Suppressor macrophage treated with lipopolysaccharide for 4 hours (primary cell): ENCODE data around the gene OR5AN1.
"Not testable (repeated sequence)": the region's sequence is repeated elsewhere in the genome, so short reads cannot be mapped to it uniquely, and the experiment has no call there.

Source experiments
- DNase-seq: peaks from one replicate; pipeline ENCODE4 v3.0.0-alpha.2; 2020

Gene OR5AN1, protein sequence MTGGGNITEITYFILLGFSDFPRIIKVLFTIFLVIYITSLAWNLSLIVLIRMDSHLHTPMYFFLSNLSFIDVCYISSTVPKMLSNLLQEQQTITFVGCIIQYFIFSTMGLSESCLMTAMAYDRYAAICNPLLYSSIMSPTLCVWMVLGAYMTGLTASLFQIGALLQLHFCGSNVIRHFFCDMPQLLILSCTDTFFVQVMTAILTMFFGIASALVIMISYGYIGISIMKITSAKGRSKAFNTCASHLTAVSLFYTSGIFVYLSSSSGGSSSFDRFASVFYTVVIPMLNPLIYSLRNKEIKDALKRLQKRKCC

DNA sequence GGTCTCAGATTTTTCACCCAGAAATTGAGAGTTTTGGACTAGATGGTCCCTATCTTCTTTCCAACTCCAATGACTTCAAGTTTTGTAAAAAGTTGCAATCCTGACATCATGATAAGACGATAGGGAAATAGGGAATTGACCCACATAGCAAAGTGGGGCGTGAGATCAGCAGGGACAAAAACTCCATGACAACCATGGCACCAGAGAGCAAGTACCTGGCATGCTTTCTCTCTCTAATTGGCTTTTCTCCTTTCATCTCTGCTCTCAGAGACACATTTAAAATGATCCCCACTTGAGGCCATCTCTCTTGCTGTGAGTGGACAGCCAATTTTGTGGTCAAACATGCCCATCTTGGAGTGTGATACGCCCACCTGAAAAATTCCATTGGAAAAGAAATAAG lies at the start of gene OR5AN1:
Gene OR5AN1, plus strand, starts transcription at position 301 of the 400 bp plus-strand sequence. CDS start 5,564 bp downstream, outside the sequence.
- no peak for DNase-seq

DNA sequence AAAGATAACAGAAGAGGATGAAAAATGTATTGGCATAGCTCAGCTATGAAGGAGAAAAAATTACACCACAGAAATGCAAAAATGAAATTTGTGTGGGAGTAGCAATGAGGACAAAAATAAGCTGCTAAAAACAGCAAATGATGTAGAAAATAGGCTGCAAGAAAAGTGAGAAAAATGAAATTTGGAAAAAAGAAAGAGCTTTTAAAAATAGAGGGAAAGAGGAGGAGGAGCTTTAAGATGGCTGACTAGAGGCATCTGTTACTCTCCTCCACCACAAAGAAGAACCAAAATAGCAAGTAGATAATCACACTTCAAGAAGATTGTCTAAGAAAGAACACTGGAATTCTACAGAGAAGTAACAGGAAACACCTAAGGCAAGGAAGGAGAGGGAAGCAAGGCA lies 23.7 kb upstream of the OR5AN1 start:
- no peak for DNase-seq

GRCh38 chr11:59336176-59336575 lies 22.5 kb upstream of the OR5AN1 start:
- DNase-seq, result no peak

GRCh38 chr11:59336931-59337330 lies 21.8 kb upstream of the OR5AN1 start:
- no peak for DNase-seq

- not testable (repeated sequence) for DNase-seq
Measured at GRCh38 chr11:59349657-59350056, 9.0 kb upstream of the OR5AN1 start.

DNA sequence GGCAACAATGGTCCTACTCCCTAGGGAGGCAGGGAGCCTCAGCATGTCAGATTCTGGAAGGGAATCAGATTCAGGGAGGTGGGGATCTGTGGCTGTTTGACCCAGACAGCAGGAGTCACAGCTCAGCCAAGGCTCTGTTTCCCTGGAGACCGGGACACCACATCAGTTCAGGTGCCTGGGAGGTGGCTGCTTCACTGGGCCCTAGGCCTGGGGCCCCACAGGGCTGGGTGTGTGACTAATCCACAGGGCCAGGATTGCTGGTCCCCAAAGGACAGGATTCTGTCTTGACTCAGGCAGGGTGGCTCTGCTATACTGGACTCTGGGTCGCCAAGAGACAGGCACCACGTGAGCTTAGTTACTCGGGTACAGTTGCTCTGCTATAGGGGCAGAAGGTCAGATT lies 3.5 kb upstream of the OR5AN1 start:
- no peak for DNase-seq

DNA sequence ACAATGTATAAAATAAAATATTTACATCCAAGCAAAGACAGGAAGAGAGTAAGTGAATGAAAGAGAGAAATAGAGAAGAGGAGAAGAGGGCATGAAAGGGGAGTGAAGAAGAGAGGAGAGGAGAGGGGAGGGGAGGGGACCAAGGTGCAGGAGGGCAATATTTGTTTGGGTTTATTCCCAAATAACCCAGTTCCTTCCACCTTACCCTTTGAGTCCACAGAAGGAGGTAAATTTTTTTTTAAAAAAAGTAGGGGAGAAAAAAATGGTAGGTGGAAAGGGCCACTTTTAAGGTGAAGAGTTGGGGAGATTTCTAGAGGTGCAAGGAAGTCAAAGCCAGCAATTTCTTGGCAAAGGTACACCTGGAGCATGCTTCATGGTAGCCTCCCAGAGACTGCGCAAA lies 2.1 kb upstream of the OR5AN1 start:
- DNase-seq, result no peak

DNA sequence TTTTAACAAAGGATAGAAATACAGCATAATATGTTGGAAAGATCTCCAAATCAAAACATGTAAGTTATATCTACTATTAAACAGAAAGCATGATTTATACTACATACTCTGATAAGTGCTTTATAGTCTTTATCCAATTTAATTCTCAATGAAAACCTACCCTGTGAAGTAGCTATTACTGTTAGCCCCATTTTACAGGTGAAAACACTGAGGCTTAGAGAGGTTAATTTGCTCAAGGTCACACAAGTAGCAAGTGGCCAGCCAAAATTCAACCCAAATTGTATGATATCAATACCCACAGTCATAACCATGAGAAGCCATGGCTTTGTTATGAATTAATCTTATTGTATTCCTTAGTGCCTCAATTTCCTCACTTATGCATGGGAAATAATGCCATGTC lies 675 bp upstream of the OR5AN1 start:
- DNase-seq, result no peak

DNA sequence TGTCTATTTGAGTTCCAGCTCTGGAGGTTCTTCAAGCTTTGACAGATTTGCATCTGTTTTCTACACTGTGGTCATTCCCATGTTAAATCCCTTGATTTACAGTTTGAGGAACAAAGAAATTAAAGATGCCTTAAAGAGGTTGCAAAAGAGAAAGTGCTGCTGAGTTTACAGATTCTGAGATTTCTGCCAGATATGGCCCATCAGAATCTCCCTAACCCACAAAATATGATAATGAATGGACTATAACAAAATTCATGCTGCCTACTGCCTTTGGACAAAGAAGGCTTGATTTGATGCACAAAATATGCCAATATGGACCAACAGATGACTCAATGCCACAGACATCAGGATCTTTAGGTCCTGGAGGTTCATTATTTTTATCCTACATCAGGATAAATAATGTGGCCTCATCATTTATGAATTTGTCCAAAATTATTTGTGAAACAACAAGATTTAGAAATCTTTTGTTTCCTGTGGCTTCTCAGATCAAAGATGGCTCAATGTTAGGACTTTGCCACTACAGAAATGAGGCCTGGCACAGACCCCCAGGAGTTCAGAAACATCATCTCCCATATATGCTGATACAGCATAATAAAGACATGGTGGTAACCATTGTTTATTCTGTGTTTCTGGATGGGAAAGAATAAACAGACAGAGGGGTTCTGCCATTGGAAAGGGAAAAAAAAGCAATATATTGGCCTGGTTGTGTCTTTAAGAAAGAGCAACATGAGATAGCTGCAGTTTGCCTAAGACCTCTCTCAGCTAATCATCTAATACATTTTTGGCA lies 6.7 kb downstream of the OR5AN1 start:
- peak; percentile 36 for DNase-seq

DNA sequence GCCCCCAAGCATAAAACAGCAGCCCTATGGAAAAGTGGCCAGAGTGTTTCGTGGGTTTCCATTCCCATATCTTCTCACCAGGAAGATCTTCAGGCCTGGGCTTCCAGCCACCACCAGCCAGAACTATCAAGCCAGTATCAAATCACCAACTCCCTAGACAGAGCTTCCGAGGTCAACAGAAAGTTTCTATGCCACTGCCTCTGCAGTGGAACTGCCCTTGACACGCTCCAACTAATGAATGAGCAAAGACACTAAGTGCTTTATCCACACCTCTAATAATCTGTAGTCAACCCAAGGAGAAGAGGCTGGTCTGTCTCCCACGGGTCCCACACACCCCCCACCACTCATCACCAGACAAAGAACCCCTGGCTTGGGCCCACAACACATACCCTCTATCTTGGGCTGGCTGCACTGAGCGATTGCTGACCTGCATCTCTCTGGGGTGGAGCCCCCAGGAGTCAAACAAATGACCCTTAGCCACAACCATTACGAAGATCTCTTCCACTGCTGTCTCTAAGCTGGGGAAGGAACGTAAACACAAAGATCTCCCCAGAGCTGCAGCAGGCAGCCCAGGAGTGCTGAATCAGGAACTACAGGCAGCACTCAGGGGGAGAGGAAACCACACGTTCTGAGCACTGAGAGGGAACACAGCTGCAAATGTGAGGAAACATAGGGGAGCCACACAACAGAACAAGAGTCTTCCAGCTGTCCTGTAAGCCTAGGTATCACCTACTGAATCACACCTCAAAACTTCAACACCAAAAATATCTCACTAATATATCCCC lies 9.7 kb downstream of the OR5AN1 start:
- DNase-seq, result peak; percentile 9

- DNase-seq, result not testable (repeated sequence)
Measured at GRCh38 chr11:59372324-59372723, 13.6 kb downstream of the OR5AN1 start.

DNA sequence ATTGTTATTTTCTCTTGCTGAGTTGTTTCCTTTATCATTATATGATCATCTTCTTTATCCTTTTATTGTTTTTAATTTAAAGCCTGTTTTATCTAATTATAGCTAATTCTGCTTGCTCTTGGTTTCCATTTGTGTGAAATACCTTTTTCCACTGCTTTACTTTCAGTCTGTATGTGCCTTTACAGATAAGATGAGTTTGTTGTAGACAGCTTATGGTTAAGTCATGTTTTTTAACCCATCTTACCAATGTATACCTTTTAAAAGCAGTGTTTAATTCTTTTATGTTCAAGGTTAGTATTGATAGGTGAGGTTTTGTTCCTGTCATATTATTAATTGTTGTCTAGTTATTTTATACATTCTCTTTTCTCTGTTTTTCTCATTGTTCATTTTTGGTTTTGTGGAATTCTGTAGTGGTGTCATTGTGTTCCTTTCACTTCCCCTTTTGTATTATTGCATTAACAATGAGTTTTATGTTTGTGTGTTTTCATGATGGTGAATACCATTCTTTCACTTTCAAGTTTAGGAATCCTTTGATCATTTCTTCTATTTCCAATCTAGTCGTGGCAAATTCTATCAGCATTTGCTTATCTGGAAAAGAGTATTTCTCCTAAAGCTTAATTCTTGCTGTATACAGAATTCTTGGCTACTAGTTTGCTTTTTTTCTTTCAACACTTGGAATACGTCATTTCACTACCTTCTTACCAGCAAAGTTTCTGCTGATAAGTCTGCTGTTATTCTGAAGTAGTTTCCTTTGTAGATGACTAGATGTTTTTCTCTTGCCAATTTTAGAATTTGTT lies 21.8 kb downstream of the OR5AN1 start:
- peak; percentile 73 for DNase-seq

DNA sequence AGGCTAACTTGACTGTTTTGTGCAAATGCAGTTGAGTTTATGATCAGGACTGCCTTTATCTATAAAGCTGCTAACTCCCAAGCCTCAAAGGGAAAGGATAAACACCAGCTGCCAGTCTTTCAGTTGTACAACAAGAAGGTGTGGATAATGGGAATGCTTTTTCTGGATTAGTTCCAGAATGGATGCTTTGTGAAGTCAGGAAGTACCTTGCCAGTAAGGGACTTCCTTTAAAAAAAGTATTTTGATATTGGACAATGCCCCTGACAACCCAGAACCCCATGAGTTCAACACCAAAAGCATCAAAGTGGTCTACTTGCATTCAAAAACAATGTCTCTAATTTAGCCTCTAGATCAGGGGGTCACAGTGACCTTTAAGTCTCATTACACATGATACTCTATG lies 35.5 kb downstream of the OR5AN1 start:
- DNase-seq, result no peak

GRCh38 chr11:59400461-59401261 lies 42.0 kb downstream of the OR5AN1 start:
- no peak for DNase-seq

GRCh38 chr11:59401262-59401552 lies 42.5 kb downstream of the OR5AN1 start:
- DNase-seq, result no peak

- DNase-seq, result no peak
Measured at GRCh38 chr11:59403546-59403945, 44.9 kb downstream of the OR5AN1 start.

DNA sequence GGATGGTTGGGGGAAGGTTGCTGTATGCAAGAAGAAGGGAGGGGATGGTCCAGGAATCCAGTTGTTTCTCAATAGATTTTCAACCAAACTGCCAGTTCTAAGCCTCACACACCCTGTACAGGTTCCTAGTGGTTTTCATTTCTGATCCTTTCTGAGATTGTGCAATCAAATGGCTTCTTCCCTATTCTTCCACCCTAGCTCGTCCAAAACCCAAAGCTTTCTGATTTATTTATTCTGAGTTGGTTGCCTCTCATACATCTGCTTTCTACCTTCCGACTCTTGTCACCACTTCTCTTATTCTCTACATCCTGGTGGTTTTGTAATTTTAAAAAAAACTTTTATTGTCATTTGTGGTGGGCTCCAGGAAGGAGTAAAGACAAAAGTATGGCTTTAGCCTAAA lies 55.0 kb downstream of the OR5AN1 start:
- peak; percentile 46 for DNase-seq

- peak; percentile 40 for DNase-seq
Measured at GRCh38 chr11:59415111-59415510, 56.4 kb downstream of the OR5AN1 start.

GRCh38 chr11:59416613-59417012 lies 57.9 kb downstream of the OR5AN1 start:
- no peak for DNase-seq

DNA sequence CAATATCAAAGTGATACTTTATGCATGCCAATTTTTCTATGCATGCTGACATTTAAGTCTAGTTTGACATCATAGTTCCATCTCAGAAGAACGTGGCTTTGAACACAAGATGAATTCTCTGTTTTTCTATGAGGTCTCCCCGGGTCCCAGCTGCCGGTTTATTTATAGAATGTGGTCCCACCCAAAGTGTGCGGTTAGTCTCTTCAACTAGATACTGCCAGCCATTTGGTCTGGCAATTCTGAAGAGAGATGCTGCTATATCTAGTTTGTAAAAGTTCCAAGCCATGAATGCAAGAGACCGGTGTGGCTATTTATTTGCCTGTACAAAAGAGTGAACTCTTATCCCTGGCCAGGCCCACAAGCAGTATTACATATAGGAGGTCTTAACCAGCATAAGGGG lies 58.3 kb downstream of the OR5AN1 start:
- no peak for DNase-seq

DNA sequence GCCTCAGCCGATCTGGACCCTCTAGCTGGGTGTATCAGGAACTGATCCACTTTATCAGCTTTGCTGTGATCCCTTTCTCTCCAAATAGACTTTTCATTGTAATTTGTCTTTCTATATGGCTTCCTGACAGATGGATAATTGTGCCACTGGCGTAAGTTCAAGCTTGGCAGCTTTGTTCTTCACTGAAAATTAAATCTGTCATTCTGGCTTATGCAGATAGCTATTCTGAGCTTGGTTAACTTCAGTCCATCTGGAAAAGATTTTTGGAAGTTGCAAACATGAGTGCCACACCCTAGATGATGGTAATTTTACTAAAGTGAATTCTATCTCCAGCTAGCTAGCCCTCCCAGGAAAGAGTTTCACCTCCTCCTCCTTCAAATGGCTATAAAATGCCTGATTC lies 59.5 kb downstream of the OR5AN1 start:
- DNase-seq, result no peak
